ENCODE measurements around the gene CEP162. TPM values are rescaled to one million over a fixed set of nuclear protein-coding genes. Genes with fewer than 3 reads are reported as not detected.

CEP162 gene
- total and polyA plus RNA-seq, 2 donors (not counting 1 experiment from before 2014, with no cell fraction given): 1.8 to 13.4 TPM

- WGBS (ENCODE audit: insufficient coverage): 76% methylated on average over 4 of the region's 4 CpGs
- no peak overlapping the region for H3K9ac ChIP-seq (ENCODE audit: low read length)
- peaks cover 3% of the 10 kb centered on the region for H3K4me1 Mint-ChIP-seq
- DNase-seq: no peak
- ChIA-PET CTCF (no interaction called here), POLR2A (no interaction called here)
- no peaks in the 10 kb centered on the region for H4K20me1 ChIP-seq (ENCODE audit: control insufficient read depth, insufficient read depth, low read length, poor library complexity, severe bottlenecking)
- no peak overlapping the region for H3K27ac ChIP-seq (ENCODE audit: low read length in 2 of 2)
- no peak overlapping the region for H3K27ac Mint-ChIP-seq
- peaks cover 7% of the 10 kb centered on the region for H3K27me3 Mint-ChIP-seq
- no peaks in the 10 kb centered on the region for H3K4me1 ChIP-seq (ENCODE audit: control insufficient read depth in 2 of 2, insufficient read depth in 2 of 2, low read length in 2 of 2)
- H3K4me3 ChIP-seq (ENCODE audit: control extremely low read depth in 1 of 5, extremely low read depth in 1 of 5, insufficient read depth in 1 of 5, low read depth in 2 of 5, low read length in 4 of 5): no peak overlapping the region
- no peaks in the 10 kb centered on the region for H3K27me3 ChIP-seq (replicated peaks in 1 of 4; ENCODE audit: control extremely low read depth in 1 of 4, control insufficient read depth in 3 of 4, insufficient read depth in 4 of 4, low read length in 3 of 4)
- no peak overlapping the region for H3K4me2 ChIP-seq (replicated peaks; ENCODE audit: low read depth, low read length, poor library complexity, severe bottlenecking)
- intact Hi-C loops (cut with micrococcal nuclease): no loop called here
- H3K4me3 Mint-ChIP-seq: no peak overlapping the region
- H2AFZ ChIP-seq (ENCODE audit: insufficient read depth, low read depth, low read length, poor library complexity, severe bottlenecking): no peak overlapping the region
- no peak for ATAC-seq (ENCODE audit: low read depth)
- H3K9me3 ChIP-seq (ENCODE audit: control extremely low read depth in 1 of 3, control insufficient read depth in 2 of 3, insufficient read depth in 1 of 3, low read length in 2 of 3): no peaks in the 10 kb centered on the region
- H3K79me2 ChIP-seq (ENCODE audit: control insufficient read depth, insufficient read depth, low read length): no peaks in the 10 kb centered on the region
- TF ChIP-seq CTCF (IDR thresholded peaks at IDR 0.05) (no peak), EZH2 (IDR thresholded peaks at IDR 0.05; ENCODE audit: borderline replicate concordance, insufficient read depth, low read depth, low read length, poor library complexity, severe bottlenecking) (no peak)
- no peaks in the 10 kb centered on the region for H3K9me3 Mint-ChIP-seq (ENCODE audit: insufficient read depth)
- H3K36me3 ChIP-seq (replicated peaks in 1 of 2; ENCODE audit: control extremely low read depth in 1 of 2, control insufficient read depth in 1 of 2, extremely low read depth in 1 of 2, insufficient read depth in 2 of 2, low read length in 1 of 2): no peaks in the 10 kb centered on the region
Measured at GRCh38 chr6:84089081-84089480, 138.4 kb downstream of the CEP162 start.

- Histone ChIP-seq H3K9ac (ENCODE audit: low read length) (no peak overlapping the region), H3K4me1 (ENCODE audit: control insufficient read depth in 2 of 2, insufficient read depth in 2 of 2, low read length in 2 of 2) (no peaks in the 10 kb centered on the region), H3K27me3 (replicated peaks in 1 of 4; ENCODE audit: control extremely low read depth in 1 of 4, control insufficient read depth in 3 of 4, insufficient read depth in 4 of 4, low read length in 3 of 4) (no peaks in the 10 kb centered on the region), H3K4me2 (replicated peaks; ENCODE audit: low read depth, low read length, poor library complexity, severe bottlenecking) (no peak overlapping the region), H2AFZ (ENCODE audit: insufficient read depth, low read depth, low read length, poor library complexity, severe bottlenecking) (no peak overlapping the region), H4K20me1 (ENCODE audit: control insufficient read depth, insufficient read depth, low read length, poor library complexity, severe bottlenecking) (no peaks in the 10 kb centered on the region), H3K36me3 (replicated peaks in 1 of 2; ENCODE audit: control extremely low read depth in 1 of 2, control insufficient read depth in 1 of 2, extremely low read depth in 1 of 2, insufficient read depth in 2 of 2, low read length in 1 of 2) (no peaks in the 10 kb centered on the region), H3K79me2 (ENCODE audit: control insufficient read depth, insufficient read depth, low read length) (no peaks in the 10 kb centered on the region), H3K27ac (ENCODE audit: low read length in 2 of 2) (no peak overlapping the region), H3K9me3 (ENCODE audit: control extremely low read depth in 1 of 3, control insufficient read depth in 2 of 3, insufficient read depth in 1 of 3, low read length in 2 of 3) (no peaks in the 10 kb centered on the region), H3K4me3 (ENCODE audit: control extremely low read depth in 1 of 5, extremely low read depth in 1 of 5, insufficient read depth in 1 of 5, low read depth in 2 of 5, low read length in 4 of 5) (no peak overlapping the region)
- H3K4me3 Mint-ChIP-seq: no peak overlapping the region
- no peak for DNase-seq
- no peaks in the 10 kb centered on the region for H3K4me1 Mint-ChIP-seq
- peaks cover 6% of the 10 kb centered on the region for H3K27me3 Mint-ChIP-seq
- ChIA-PET CTCF (no interaction called here), POLR2A (no interaction called here)
- intact Hi-C loops (cut with micrococcal nuclease): no loop called here
- ATAC-seq (ENCODE audit: low read depth): no peak
- no peak for TF ChIP-seq CTCF (IDR thresholded peaks at IDR 0.05)
- no peak for TF ChIP-seq EZH2 (IDR thresholded peaks at IDR 0.05; ENCODE audit: borderline replicate concordance, insufficient read depth, low read depth, low read length, poor library complexity, severe bottlenecking)
- H3K27ac Mint-ChIP-seq: no peak overlapping the region
- H3K9me3 Mint-ChIP-seq (ENCODE audit: insufficient read depth): no peaks in the 10 kb centered on the region
- WGBS (ENCODE audit: insufficient coverage): 89% methylated on average over 5 of the region's 6 CpGs
Measured at GRCh38 chr6:84086545-84087429, 140.7 kb downstream of the CEP162 start.
